Measurements from ENCODE around the gene POU6F1.

The POU6F1 gene

DNA sequence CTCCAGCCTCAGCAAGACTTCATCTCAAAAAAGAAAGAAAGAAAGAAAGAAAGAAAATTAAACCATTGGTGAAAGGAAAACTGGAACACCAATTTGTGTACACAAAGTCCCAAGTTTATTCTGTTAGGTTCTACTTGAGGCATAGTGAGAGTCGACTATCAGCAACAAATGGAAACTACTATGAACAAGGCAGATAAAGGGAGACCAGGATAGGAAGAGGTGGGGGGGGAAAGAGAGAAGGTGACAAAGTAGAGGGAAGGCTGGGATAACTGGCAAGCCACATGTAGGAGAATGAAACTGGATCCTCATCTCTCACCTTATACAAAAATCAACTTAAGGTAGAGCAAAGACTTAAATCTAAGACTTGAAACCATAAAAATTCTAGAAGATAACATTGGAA is 70.6 kb downstream of the POU6F1 start:
- DNase-seq: no peak

GRCh38 chr12:51139292-51139844 is 78.5 kb downstream of the POU6F1 start:
- DNase-seq: no peak
